GM19438 (cell line): Measurements from ENCODE around the gene ARHGEF28.

Experiments
- ATAC-seq: cut with Tn5 transposase; IDR thresholded peaks from one replicate; pipeline ENCODE4 v1.9.1; 2021; ENCODE audit warnings: low read depth; ENCODE audit not compliant: unreplicated experiment

The ARHGEF28 gene

DNA sequence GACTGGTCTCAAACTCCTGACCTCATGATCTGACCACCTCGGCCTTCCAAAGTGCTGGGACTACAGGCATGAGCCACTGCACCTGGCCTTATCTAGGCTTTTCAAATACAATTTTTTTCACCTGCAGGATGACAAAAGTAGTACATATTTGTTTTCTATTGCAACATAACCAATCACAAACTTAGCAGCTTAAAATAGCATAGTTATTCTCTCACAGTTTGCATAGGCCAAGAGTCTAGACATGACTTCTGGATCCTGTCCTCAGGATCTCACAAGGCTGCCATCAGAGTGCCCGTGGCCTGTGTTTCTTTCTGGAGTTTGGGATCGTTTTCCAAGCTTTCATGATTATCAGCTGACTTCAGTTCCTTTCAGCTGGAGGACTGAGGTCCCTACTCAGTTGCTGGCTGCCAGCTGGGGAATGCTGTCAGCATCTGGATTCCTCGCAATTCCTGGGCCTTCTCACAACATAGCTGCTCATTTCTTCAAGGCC lies 348.9 kb downstream of the ARHGEF28 start:
- no peak for ATAC-seq

DNA sequence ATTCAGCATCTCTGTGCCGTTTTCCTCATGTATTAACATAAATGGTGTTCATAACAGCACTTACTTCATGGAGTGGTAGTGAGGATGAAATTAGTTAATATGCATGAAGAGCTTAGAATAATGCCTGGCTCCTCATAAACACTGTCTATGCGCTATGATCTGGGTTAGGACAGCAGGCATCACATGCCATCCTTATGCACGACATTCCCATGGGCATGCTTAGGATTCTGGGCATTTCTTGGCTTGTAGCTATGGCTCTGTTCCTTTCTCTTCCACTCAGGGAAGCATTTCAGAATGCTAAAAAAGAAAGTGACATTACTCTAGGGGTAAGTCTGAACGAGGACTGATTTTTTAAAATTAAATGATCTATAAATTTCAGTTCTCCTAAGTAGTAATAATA lies 349.8 kb downstream of the ARHGEF28 start:
- ATAC-seq = no peak

GRCh38 chr5:73977146-73977545 lies 351.1 kb downstream of the ARHGEF28 start:
- no peak for ATAC-seq

DNA sequence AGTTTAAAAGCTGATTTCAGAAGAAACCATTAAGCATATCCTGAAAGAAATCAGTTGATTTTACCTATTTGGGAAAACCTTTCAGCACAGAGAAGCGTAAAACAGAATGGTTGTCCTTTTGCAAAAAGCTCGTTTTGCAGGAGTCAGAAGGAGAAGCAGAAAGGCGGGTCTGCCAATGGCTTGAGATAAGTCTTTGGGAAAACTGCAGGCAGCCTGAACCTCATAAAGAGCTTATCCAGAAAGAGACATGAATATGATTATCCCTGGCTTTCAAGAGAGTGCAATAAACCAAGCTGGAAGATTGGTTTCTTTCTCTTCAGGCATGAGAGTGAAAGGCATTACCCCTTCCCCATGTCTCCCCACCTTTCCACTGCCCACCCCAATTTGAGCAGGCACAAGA lies 353.3 kb downstream of the ARHGEF28 start:
- no peak for ATAC-seq

DNA sequence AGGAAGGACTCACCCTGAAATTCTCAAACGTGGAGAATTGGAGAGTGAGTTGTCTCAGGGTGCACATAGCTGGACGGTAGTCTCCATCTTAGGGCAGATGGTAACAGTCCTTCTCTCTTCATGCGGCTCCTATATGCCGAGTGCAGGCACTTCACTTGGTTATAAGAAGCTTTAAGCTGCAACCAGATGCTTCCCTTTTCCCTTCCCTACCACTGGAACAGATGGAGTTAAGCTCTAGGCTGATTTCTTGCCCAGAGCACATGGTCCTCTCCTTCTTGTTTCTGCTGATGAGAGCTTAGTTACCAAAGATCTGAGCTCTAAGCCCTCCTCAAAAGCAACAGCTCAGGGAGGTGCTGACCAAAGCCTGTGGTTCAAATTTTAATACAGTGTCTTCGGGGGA lies 355.7 kb downstream of the ARHGEF28 start:
- ATAC-seq = no peak

DNA sequence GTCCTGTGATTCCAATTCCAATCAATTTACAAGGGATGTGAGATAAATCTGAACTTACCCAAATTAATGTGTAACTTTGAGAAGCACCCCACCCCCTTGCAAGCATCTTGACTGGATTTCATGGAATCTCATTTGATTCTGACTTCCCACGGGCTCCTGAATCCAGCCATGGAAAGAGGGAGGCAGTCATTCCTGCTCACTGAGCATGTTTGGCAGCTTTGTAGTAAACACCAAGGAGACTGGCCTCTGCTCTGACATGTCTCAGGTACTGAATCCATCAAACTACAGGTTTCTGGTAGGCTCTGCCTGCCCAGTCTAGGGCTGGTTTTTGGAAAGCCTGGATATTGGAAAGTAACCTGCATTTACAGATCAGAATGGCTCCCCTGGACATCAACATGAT lies 357.6 kb downstream of the ARHGEF28 start:
- no peak for ATAC-seq

GRCh38 chr5:73985145-73985544 lies 359.1 kb downstream of the ARHGEF28 start:
- no peak for ATAC-seq

DNA sequence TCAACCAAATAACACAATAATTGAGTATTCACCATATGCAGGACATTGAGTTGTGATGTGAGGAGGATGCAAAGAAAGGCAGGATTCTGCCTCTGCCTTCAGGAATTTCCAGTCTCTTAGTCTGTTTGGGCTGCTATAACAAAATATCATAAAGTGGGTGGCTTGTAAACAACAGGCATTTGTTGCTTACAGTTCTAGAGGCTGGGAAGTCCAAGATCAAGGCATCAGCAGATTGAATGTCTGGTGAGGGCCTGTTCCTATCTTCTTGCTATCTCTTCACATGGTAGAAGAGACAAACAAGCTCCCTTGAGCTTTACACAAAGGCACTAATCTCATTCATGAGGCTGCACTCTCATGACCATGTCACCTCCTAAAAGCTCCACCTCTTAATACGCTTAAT lies 360.7 kb downstream of the ARHGEF28 start:
- no peak for ATAC-seq

DNA sequence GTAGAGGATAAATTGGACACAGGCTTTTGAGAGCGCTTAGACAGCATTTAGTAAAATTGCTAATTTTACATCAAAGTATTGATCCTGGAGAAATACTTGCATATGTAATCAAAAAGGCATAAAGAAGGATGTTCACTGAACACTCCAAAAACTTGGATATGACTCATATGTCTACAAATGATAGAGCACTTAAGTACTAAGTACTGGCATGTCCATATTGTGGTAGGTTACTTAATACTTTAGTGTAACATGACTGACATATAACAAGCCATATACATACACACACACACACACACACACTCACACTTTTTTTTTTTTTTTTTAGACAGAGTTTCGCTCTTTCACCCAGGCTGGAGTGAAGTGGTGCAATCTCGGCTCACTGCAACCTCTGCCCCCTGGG lies 361.9 kb downstream of the ARHGEF28 start:
- ATAC-seq = no peak

DNA sequence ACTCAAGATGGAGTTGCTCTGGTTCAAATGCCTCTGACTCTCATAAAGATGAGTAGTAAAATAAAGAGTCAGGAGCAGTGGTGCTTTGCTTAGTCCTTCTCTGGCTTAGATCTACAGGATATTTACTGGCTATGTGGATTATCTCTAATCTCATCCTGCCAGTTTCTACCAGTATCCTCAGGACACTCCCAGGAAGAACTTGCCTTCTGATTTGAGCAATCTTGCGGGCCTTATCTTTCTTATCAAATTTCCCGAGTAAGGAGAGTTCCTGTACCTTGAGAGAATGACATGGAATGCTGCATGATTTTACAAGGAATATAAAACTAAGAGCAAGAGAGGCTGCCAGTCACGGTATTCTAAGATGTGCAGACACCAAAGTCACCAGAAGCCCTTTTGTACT lies 364.0 kb downstream of the ARHGEF28 start:
- no peak for ATAC-seq
